SH-SY5Y (cell line): ENCODE measurements around the gene PEF1.

Experiments
- GATA2 ChIP-seq: IDR thresholded peaks from 2 replicates; pipeline ENCODE4 v1.6.1; 2011; ENCODE audit warnings: mild to moderate bottlenecking, low read depth, low read length
- GATA3 ChIP-seq: IDR thresholded peaks from 2 replicates; pipeline ENCODE4 v1.6.1; 2011; ENCODE audit warnings: low read depth, mild to moderate bottlenecking, low read length, moderate library complexity

DNA sequence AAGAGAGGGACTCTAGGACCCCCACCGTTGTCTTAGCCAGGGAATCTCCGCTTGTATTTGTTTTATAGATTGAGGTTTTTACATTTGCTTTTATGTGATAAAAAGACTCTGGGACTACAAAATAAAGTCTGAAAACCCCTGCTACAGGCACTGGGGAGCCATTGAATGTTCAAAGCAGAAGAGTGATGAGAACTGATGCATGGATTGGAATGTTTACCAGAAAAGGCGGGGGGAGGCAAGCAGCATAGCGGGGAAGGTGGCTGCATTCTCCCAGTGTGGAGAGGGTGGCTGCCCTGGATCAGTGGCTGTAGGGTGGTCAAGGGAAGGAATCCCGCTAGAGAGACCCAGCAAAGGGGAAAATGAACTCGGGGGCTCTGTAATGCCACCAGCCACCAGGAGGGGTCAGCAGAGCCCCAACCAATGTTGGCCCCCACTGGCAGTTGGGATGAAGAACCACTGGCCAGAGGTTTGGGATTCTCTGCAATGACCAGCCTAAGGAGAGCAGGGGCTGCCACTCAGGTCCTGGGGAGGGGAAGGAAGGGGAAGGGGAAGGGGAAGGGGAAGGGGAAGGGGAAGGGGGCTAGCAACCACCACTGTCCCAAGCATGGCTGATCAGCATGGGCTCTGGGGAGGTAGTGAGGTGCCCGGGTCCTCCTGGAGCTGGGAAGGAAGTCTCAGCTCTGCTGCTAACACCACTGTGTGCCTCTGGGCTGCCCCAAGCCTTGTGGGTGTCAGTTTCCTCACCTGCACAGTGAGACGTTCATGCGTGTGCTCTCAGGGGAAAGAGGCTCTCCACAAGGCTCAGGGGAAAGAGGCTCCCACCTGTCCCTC, 19.2 kb upstream of the PEF1 start:
- no peak for TF ChIP-seq GATA2
- TF ChIP-seq GATA3 = no peak
